HepG2 (cell line): ENCODE data around the gene CAMK2D. TPM values are rescaled to one million over a fixed set of nuclear protein-coding genes. Genes with fewer than 3 reads are reported as not detected.
A peak's percentile ranks its signal among the peaks of the same experiment; 100 is the strongest.

Source experiments
- BATF2 ChIP-seq: sonication (generic); formaldehyde crosslinking; IDR thresholded peaks from 2 replicates; pipeline ENCODE4 v1.8.0; 2022; ENCODE audit warnings: mild to moderate bottlenecking, missing genetic modification reagents, moderate library complexity
- FOXJ3 ChIP-seq: sonication (generic); formaldehyde crosslinking; IDR thresholded peaks from 2 replicates; pipeline ENCODE4 v1.4.0; 2020; ENCODE audit warnings: missing genetic modification reagents, mild to moderate bottlenecking, borderline replicate concordance
- GATAD2A ChIP-seq: IDR thresholded peaks from 2 replicates; pipeline ENCODE4 v1.6.1; 2016
- HDAC6 ChIP-seq: fragments of 200-600 bp; sonication (generic); IDR thresholded peaks from 2 replicates; pipeline ENCODE4 v1.7.0; 2017; ENCODE audit warnings: mild to moderate bottlenecking, antibody characterized with exemption, low read length, low read depth
- HNF4G ChIP-seq, 2 experiments: sonication (generic) in 1 of 2; formaldehyde crosslinking in 1 of 2; IDR thresholded peaks; 2 replicates each; pipeline versions ENCODE4 v1.4.0 to v1.6.1; 2011 to 2020; ENCODE audit warnings: borderline replicate concordance in 2 of 2, low read depth in 2 of 2, mild to moderate bottlenecking in 2 of 2, low read length in 1 of 2, missing genetic modification reagents in 1 of 2, moderate library complexity in 1 of 2
- JUN ChIP-seq: sonication (generic); formaldehyde crosslinking; IDR thresholded peaks from 2 replicates; pipeline ENCODE4 v1.4.0; 2020; ENCODE audit warnings: mild to moderate bottlenecking, missing genetic modification reagents
- KAT7 ChIP-seq: IDR thresholded peaks from 2 replicates; pipeline ENCODE4 v1.6.1; 2018; ENCODE audit warnings: borderline replicate concordance, missing compliant biosample characterization
- KDM3A ChIP-seq: IDR thresholded peaks from 2 replicates; pipeline ENCODE4 v1.6.1; 2018; ENCODE audit warnings: low read depth, missing compliant biosample characterization
- KLF11 ChIP-seq: IDR thresholded peaks from 2 replicates; pipeline ENCODE4 v1.6.1; 2016; ENCODE audit warnings: missing compliant biosample characterization
- MAFK ChIP-seq, 2 experiments: IDR thresholded peaks in 1 of 2; conservative IDR thresholded peaks in 1 of 2; 2 replicates each; pipeline ENCODE4 v1.6.1; 2011; ENCODE audit warnings: improper control_type of control experiment in 2 of 2, low read length in 2 of 2
- PHB2 ChIP-seq: fragments of 450-650 bp; IDR thresholded peaks from 2 replicates; pipeline ENCODE4 v1.6.1; 2018; ENCODE audit not compliant: partially characterized antibody
- POLR2AphosphoS2 ChIP-seq: IDR thresholded peaks from 2 replicates; pipeline ENCODE4 v1.6.1; 2011; ENCODE audit warnings: low read depth, low read length, improper control_type of control experiment
- RARA ChIP-seq: IDR thresholded peaks from 2 replicates; pipeline ENCODE4 v1.6.1; 2016; ENCODE audit warnings: missing genetic modification reagents, missing compliant biosample characterization
- SRY ChIP-seq: sonication (generic); formaldehyde crosslinking; IDR thresholded peaks from 2 replicates; pipeline ENCODE4 v1.8.0; 2022; ENCODE audit warnings: mild to moderate bottlenecking, missing genetic modification reagents
- TBX3 ChIP-seq: fragments of 450-650 bp; IDR thresholded peaks from 2 replicates; pipeline ENCODE4 v1.6.1; 2017; ENCODE audit warnings: antibody characterized with exemption, mild to moderate bottlenecking, inconsistent platforms, borderline replicate concordance
- ZNF180 ChIP-seq: sonication (generic); formaldehyde crosslinking; IDR thresholded peaks from 2 replicates; pipeline ENCODE4 v1.4.0; 2020; ENCODE audit warnings: low read depth, missing genetic modification reagents, borderline replicate concordance
- ZNF207 ChIP-seq: fragments of 450-650 bp; IDR thresholded peaks from 2 replicates; pipeline ENCODE4 v1.6.1; 2016; ENCODE audit warnings: antibody characterized with exemption, borderline replicate concordance
- ZNF235 ChIP-seq: sonication (generic); formaldehyde crosslinking; IDR thresholded peaks from 2 replicates; pipeline ENCODE4 v1.8.1; 2023; ENCODE audit warnings: mild to moderate bottlenecking, missing genetic modification reagents, borderline replicate concordance
- ZNF646 ChIP-seq: sonication (generic); formaldehyde crosslinking; IDR thresholded peaks from 2 replicates; pipeline ENCODE4 v1.9.0; 2021; ENCODE audit warnings: mild to moderate bottlenecking, missing genetic modification reagents
- ZNF652 ChIP-seq: IDR thresholded peaks from 2 replicates; pipeline ENCODE4 v1.6.1; 2016; ENCODE audit warnings: low read depth, borderline replicate concordance
- ZNF713 ChIP-seq: sonication (generic); formaldehyde crosslinking; IDR thresholded peaks from 2 replicates; pipeline ENCODE4 v1.4.0; 2020; ENCODE audit warnings: mild to moderate bottlenecking, missing genetic modification reagents
- ZNF720 ChIP-seq: sonication (generic); formaldehyde crosslinking; IDR thresholded peaks from 2 replicates; pipeline ENCODE4 v1.4.0; 2020; ENCODE audit warnings: missing genetic modification reagents
- ZNF816 ChIP-seq: sonication (generic); formaldehyde crosslinking; IDR thresholded peaks from 2 replicates; pipeline ENCODE4 v1.8.0; 2022; ENCODE audit warnings: missing genetic modification reagents, mild to moderate bottlenecking, borderline replicate concordance
- polyA plus RNA-seq, 8 experiments: library from polyadenylated mRNA; depleted of rRNA in 3 of 8; stranded (reverse) in 7 of 8; unstranded in 1 of 8; fragments of >200 nt; fragmentation: Illumina TruSeq in 4 of 8; extraction: Trizol in 4 of 8; gene quantifications; 2 replicates each; pipeline versions ENCODE4 v1.2.1 to v1.2.3, GENCODE V29; 2011 to 2016; ENCODE audit warnings: low read depth in 4 of 8, missing spikeins in 1 of 8, mixed read lengths in 1 of 8; ENCODE audit not compliant: insufficient read depth in 1 of 8
- total RNA-seq, 5 experiments: library from RNA; depleted of rRNA; stranded (reverse); fragments of >200 nt; fragmentation: Illumina TruSeq; extraction: Trizol; gene quantifications; 2 replicates each; pipeline ENCODE4 v1.2.3, GENCODE V29; 2016; ENCODE audit warnings: low read depth in 1 of 5
- TF ChIP-seq, protein P1 (sequence below): sonication (generic); formaldehyde crosslinking; IDR thresholded peaks from 2 replicates; pipeline ENCODE4 v1.8.1; 2023; ENCODE audit warnings: mild to moderate bottlenecking, missing genetic modification reagents

CAMK2D gene
- total and polyA plus RNA-seq, 2 of the 13 experiments (the other 11 are each of a cell fraction or from before 2014, with no cell fraction given) = 18.0 to 65.4 TPM

DNA sequence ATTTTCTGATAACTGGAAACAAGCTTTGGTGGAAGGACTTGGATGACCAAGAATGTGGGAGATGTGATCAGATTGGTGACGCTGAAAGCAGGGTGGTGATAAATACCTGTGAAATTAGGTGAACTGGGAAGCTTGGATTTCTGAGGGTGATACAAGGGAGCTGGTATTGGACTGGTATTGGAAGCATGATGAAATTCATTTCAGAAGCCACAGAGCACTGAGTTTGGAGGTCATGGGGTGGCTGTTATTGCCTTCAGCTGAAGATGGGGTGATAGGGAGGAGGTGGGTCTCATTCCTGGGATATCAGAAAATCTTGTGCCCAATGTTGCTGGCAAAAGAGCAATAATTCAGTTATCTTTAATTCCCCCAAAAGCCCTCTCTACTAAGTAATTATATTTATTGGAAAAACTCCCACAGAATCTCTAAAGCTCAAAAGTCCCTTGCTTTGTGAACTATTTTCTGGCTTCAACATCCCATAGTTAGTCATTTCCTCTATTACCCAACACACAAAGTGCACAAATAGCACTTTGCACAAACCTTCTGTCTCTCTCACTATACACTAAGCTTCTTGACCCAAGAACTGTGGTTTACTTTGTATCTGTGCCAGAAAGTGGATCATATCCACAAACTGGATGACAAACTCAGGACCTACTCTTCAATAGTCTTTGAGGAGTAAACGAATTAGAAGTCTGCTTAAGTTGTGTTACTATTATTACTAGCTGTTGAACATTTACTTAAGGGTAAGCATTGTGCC, 23.1 kb upstream of the CAMK2D start (continued):
- TF ChIP-seq JUN (CRISPR knock-in tag) (no peak), ZNF207 (no peak), HNF4G (IDR thresholded peaks at IDR 0.05; ENCODE audit: borderline replicate concordance, low read depth, low read length) (peak; percentile 71), HNF4G (CRISPR knock-in tag; IDR thresholded peaks at IDR 0.05; ENCODE audit: borderline replicate concordance, low read depth) (no peak), PHB2 (no peak), KLF11 (CRISPR knock-in tag) (no peak), KDM3A (0 out of 2 replicates have a peak, but pooled peaks have one; percentile 26), TBX3 (no peak), POLR2AphosphoS2 (no peak), BATF2 (CRISPR knock-in tag) (no peak), SRY (CRISPR knock-in tag) (no peak), FOXJ3 (CRISPR knock-in tag) (0 out of 2 replicates have a peak, but pooled peaks have one; percentile 45), GATAD2A (peak; percentile 75), ZNF816 (CRISPR knock-in tag) (no peak), ZNF652 (CRISPR knock-in tag) (no peak), ZNF713 (CRISPR knock-in tag) (no peak), ZNF646 (CRISPR knock-in tag) (peak; percentile 91), MAFK (conservative IDR thresholded peaks at IDR 0.05 in 1 of 2, IDR thresholded peaks at IDR 0.05 in 1 of 2; ENCODE audit: low read length in 2 of 2) (peak; percentile 59 to 79), ZNF720 (CRISPR knock-in tag) (no peak), RARA (CRISPR knock-in tag) (peak; percentile 76), ZNF180 (CRISPR knock-in tag) (no peak), KAT7 (CRISPR knock-in tag) (no peak), ZNF235 (CRISPR knock-in tag) (no peak), HDAC6 (no peak)
- TF ChIP-seq, protein P1, sequence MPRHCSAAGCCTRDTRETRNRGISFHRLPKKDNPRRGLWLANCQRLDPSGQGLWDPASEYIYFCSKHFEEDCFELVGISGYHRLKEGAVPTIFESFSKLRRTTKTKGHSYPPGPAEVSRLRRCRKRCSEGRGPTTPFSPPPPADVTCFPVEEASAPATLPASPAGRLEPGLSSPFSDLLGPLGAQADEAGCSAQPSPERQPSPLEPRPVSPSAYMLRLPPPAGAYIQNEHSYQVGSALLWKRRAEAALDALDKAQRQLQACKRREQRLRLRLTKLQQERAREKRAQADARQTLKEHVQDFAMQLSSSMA = no peak
